ENCODE measurements around the gene ATP1A2. TPM values are rescaled to one million over a fixed set of nuclear protein-coding genes. Genes with fewer than 3 reads are reported as not detected.

The ATP1A2 gene
- total and polyA plus RNA-seq, 2 experiments from 2014 or later, result 4.9 to 17.7 TPM

- no peaks in the 10 kb centered on the region for H3K4me1 ChIP-seq (ENCODE audit: insufficient read depth)
- H3K36me3 Mint-ChIP-seq (ENCODE audit: low read depth), result peaks cover 15% of the 10 kb centered on the region
- no peak overlapping the region for H2AFZ ChIP-seq
- H3K27me3 ChIP-seq (ENCODE audit: insufficient read depth), result peaks cover 42% of the 10 kb centered on the region
- peaks cover 17% of the 10 kb centered on the region for H3K4me1 Mint-ChIP-seq
- H3F3A ChIP-seq (replicated peaks; ENCODE audit: low read depth), result peaks cover 5% of the 10 kb centered on the region
- H3K9me3 Mint-ChIP-seq, result no peaks in the 10 kb centered on the region; the same call in 2 of the 3 replicates
- no peaks in the 10 kb centered on the region for H3K9me2 ChIP-seq (ENCODE audit: insufficient read depth)
- peaks cover 44% of the 10 kb centered on the region for H3K27me3 Mint-ChIP-seq (ENCODE audit: insufficient read depth, low read depth, poor library complexity)
- no peak overlapping the region for H3K27ac Mint-ChIP-seq
- no peaks in the 10 kb centered on the region for H3K36me3 ChIP-seq (ENCODE audit: insufficient read depth)
- peak; percentile 87 for TF ChIP-seq CREB1 (CRISPR knock-in tag; IDR thresholded peaks at IDR 0.05; ENCODE audit: low read depth)
- no peak for TF ChIP-seq ZNF114 (CRISPR knock-in tag; IDR thresholded peaks at IDR 0.05)
- peak; percentile 81 to 93 for TF ChIP-seq CTCF (conservative IDR thresholded peaks at IDR 0.05; ENCODE audit: low read depth in 2 of 2)
- no peak for TF ChIP-seq STAT1 (IDR thresholded peaks at IDR 0.05; ENCODE audit: unreplicated experiment)
- no peak for TF ChIP-seq NANOG (IDR thresholded peaks at IDR 0.05; ENCODE audit: borderline replicate concordance)
- no peak for TF ChIP-seq ZNF331 (CRISPR knock-in tag; IDR thresholded peaks at IDR 0.05; ENCODE audit: low read depth)
- no peak for TF ChIP-seq EZH2phosphoT487 (IDR thresholded peaks at IDR 0.05; ENCODE audit: unreplicated experiment)
- TF ChIP-seq ETS1 (IDR thresholded peaks at IDR 0.05), result no peak
- no peak for TF ChIP-seq REST (IDR thresholded peaks at IDR 0.05; ENCODE audit: unreplicated experiment)
- no peak overlapping the region; the same call in 2 of the 3 replicates for H3K4me3 Mint-ChIP-seq
- no peaks in the 10 kb centered on the region for H3K79me2 ChIP-seq (replicated peaks; ENCODE audit: insufficient read depth)
- H3K4me2 ChIP-seq, result 0 out of 2 replicates have a peak overlapping the region, but pooled peaks have one; percentile 8
- H3K4me3 ChIP-seq, result no peak overlapping the region
- H4K20me1 ChIP-seq (replicated peaks; ENCODE audit: insufficient read depth), result no peaks in the 10 kb centered on the region; the same call in 1 of the 2 replicates
- H3K27ac ChIP-seq (ENCODE audit: low read depth), result no peak overlapping the region
- peak; percentile 74 for ATAC-seq
- DNase-seq (ENCODE audit: low spot score), result peak; percentile 97
Observed at GRCh38 chr1:160085686-160086455, 29.7 kb upstream of the ATP1A2 start.
